GM12874 (cell line): ENCODE data around the gene RPL19.

Experiments
- TF ChIP-seq, protein P1 (sequence below): IDR thresholded peaks from 2 replicates; pipeline ENCODE4 v1.5.1; 2011; ENCODE audit warnings: low read depth, mild to moderate bottlenecking, control low read depth, low read length, moderate library complexity; ENCODE audit not compliant: insufficient read depth

RPL19 gene

DNA sequence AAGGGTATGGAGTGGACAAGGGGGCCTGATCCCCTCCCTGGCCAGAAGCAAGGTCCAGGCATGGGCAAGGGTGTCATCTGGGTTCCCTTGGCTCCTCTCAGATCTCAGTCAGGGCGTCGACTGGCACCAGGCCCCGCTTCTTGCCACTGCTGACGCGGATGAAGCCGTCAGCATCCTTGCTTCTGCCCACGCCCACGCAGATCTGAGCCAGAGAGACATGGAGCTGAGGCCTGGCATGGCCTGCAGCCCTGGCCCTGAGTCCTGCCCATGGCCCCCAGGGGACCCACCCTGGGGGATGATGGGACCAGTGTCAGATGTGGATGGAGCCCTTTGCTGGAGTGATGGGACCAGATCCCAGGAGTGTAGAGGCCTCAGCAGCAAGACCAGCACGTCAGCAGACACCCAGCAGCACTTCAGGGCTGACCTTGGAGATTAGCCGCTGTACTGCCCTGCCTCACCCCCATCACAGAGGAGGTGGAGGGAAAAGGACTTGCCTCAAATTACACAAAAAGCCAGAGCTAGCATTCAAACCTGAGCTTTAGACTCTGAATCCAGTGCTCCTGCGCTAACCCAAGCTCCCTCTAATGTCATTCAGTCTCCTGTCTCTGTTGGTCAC is 12.2 kb downstream of the RPL19 start:
- TF ChIP-seq, protein P1, sequence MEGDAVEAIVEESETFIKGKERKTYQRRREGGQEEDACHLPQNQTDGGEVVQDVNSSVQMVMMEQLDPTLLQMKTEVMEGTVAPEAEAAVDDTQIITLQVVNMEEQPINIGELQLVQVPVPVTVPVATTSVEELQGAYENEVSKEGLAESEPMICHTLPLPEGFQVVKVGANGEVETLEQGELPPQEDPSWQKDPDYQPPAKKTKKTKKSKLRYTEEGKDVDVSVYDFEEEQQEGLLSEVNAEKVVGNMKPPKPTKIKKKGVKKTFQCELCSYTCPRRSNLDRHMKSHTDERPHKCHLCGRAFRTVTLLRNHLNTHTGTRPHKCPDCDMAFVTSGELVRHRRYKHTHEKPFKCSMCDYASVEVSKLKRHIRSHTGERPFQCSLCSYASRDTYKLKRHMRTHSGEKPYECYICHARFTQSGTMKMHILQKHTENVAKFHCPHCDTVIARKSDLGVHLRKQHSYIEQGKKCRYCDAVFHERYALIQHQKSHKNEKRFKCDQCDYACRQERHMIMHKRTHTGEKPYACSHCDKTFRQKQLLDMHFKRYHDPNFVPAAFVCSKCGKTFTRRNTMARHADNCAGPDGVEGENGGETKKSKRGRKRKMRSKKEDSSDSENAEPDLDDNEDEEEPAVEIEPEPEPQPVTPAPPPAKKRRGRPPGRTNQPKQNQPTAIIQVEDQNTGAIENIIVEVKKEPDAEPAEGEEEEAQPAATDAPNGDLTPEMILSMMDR: no peak

DNA sequence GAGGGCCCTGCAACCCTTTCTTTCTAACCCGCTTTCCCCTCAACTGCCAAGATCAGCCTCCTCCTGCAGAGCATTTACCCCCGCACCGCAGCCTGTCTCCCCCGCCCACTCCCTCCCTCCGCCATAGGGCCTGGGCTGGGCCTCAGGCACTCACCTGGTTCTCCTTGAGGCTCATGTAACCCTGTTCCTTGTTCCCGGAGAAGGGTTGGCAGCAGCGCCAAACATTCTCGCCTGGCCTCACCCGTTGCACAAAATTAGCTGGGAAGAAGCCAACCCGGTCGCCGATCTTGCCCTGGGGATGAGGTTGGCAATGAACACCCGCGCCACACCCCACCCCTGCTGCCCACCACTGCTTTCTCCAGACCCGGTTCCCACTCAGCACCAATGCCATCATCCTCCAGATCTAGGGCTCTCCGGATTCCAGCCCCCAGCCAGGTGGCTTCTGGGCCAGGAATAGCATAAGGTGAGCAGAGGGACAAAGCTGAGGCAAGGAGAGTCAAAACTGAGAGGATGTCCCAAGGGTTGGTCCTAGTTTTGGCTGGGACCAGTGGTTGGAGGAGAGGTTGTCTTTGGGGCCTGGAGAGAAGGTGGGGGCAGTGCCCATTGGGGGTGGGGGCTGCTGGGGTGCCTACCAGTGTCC is 12.9 kb downstream of the RPL19 start:
- TF ChIP-seq, protein P1: no peak

DNA sequence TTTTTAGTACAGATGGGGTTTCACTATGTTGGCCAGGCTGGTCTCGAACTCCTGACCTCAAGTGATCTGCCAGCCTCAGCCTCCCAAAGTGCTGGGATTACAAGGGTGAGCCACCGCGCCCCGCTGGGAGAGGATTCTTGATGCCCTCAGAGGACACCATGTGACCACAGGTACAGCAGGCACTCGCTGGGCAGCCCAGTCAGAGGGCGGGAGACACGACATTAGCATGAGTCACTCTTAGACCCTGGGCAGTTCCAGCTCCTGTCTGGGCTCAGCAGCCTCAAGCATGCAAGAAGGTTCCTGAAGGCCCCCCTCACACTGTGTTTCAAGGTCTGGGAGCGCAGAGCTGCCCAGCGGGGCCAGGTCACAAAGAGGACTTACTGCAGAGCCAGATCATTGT is 13.8 kb downstream of the RPL19 start:
- TF ChIP-seq, protein P1: no peak

GRCh38 chr17:39217734-39218369 is 17.8 kb downstream of the RPL19 start:
- TF ChIP-seq, protein P1: no peak

DNA sequence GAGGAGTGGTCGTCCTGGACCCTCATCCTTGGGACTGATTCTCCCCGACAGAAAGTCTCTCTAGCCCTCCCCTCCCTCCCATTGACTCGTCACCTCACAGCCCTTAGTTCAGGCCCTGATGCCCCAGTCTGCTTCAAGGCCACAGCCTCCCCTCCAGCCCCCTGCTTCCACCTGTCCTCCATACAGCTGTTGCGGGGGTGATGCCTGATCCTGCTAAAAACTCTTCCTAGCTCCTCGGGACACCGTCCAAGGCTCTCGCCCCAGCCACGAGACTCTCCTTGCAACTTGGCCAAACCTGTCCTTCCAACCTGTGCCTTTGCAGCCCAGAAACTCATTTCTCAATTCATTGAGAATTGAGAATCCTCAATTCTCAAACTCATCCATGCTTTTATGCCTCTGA is 18.8 kb downstream of the RPL19 start:
- TF ChIP-seq, protein P1: no peak

DNA sequence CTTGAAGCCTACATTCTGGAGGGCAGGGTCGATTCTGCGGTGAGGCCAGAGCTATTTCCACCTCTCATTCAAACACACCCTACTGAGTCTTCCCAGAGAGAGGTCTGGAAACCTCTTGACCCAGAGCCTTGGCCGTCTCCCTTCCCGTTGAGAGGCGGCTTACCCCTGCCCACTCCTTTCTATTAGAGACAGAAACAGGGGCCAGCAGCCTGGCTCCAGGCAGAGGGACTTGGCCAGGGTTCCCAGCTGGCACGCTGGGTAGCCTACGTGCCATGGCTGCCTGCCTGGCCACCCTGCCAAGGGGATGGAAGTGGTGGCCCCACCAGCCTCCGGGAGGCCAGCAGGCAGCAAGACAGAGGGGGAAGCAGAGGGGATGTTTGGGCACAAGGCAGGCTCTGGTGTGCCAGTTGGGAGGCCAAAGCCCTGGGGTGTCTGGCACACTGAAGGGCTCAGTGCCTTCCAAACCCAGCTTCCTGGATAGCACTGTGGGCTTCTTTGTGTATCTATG is 19.6 kb downstream of the RPL19 start:
- TF ChIP-seq, protein P1: no peak

DNA sequence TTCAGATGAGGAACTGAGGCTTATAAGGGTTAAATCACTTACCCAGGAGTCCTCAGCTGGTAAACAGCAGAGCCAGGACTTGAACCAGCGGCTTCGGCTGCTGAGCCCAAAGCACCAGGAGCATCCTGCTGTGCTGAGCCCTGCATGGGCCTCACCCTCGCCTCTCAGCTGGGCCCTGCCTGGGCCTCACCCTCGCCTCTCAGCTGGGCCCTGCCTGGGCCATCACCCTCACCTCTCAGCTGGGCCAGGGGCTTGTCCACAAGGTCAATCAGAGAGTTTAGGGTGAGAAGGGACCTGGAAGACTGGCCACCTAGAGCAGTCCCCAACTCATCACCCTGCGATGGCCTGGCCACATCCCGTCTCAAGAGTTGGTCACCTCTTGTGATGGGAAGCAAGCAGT is 21.5 kb downstream of the RPL19 start:
- TF ChIP-seq, protein P1: no peak
